A673 (cell line): ENCODE data around the gene TMEM259. TPM values are rescaled to one million over a fixed set of nuclear protein-coding genes. Genes with fewer than 3 reads are reported as not detected.

ENCODE experiments used
- BruUV-seq: library from RNA; stranded (reverse); fragments of 400-500 nt; replicated peaks from 2 replicates; lab custom pipeline; 2021; lab: Mats Ljungman, UMichigan
- CTCF ChIA-PET: fragments of 300-600 bp; sonication (Branson Sonifier 250); formaldehyde crosslinking; loops from one replicate; lab custom pipeline; 2022; ENCODE audit warnings: antibody characterized with exemption; lab: Charles Lee
- POLR2A ChIA-PET: fragments of 300-600 bp; sonication (Branson Sonifier 250); formaldehyde crosslinking; loops from one replicate; lab custom pipeline; 2022; ENCODE audit warnings: antibody characterized with exemption; ENCODE audit not compliant: low non-redundant PET; lab: Charles Lee
- DNase-seq: peaks from one replicate; pipeline ENCODE4 v3.0.0-alpha.2; 2015; ENCODE audit warnings: low spot score
- H3K27ac ChIP-seq: fragments of 200-600 bp; sonication (generic); 2 replicates; pipeline ENCODE4 v1.5.1; 2016; ENCODE audit warnings: mixed run types, low read depth, mild to moderate bottlenecking, mixed read lengths, antibody characterized with exemption, low read length; ENCODE audit not compliant: poor library complexity, severe bottlenecking
- H3K27me3 ChIP-seq: fragments of 200-600 bp; sonication (generic); replicated peaks from 2 replicates; pipeline ENCODE4 v1.6.1; 2017; ENCODE audit warnings: mixed run types, low read depth, mild to moderate bottlenecking, mixed read lengths, antibody characterized with exemption, low read length; ENCODE audit not compliant: insufficient read depth, poor library complexity
- H3K36me3 ChIP-seq: fragments of 200-600 bp; sonication (generic); 2 replicates; pipeline ENCODE4 v1.6.1; 2016; ENCODE audit warnings: mixed run types, mild to moderate bottlenecking, mixed read lengths, antibody characterized with exemption, low read length; ENCODE audit not compliant: insufficient read depth, poor library complexity, severe bottlenecking
- H3K4me1 ChIP-seq: fragments of 200-600 bp; sonication (generic); 2 replicates; pipeline ENCODE4 v1.6.1; 2017; ENCODE audit warnings: mixed run types, mild to moderate bottlenecking, mixed read lengths, antibody characterized with exemption, low read length; ENCODE audit not compliant: insufficient read depth, poor library complexity, severe bottlenecking
- H3K4me3 ChIP-seq: fragments of 200-600 bp; sonication (generic); 2 replicates; pipeline ENCODE4 v1.5.1; 2016; ENCODE audit warnings: low read depth, mixed run types, mild to moderate bottlenecking, mixed read lengths, low read length; ENCODE audit not compliant: poor library complexity, severe bottlenecking
- H3K9me3 ChIP-seq: fragments of 200-600 bp; sonication (generic); 2 replicates; pipeline ENCODE4 v1.6.1; 2016; ENCODE audit warnings: mixed run types, low read depth, mild to moderate bottlenecking, mixed read lengths, antibody characterized with exemption, low read length; ENCODE audit not compliant: poor library complexity, severe bottlenecking
- EZH2 ChIP-seq: fragments of 200-600 bp; sonication (generic); IDR thresholded peaks from 2 replicates; pipeline ENCODE4 v1.6.1; 2017; ENCODE audit warnings: borderline replicate concordance, low read depth, mild to moderate bottlenecking, mixed read lengths, antibody characterized with exemption, low read length; ENCODE audit not compliant: poor library complexity, severe bottlenecking
- intact Hi-C: fragments of 100-400 bp; cut with micrococcal nuclease; formaldehyde crosslinking; loops from one replicate; pipeline ENCODE4 v1.10.0; 2022; ENCODE audit not compliant: unreplicated experiment
- total RNA-seq: library from RNA; stranded (reverse); gene quantifications from 2 replicates; pipeline ENCODE4 v1.2.3, GENCODE V29; 2021
- TF ChIP-seq, protein P1 (sequence below): fragments of 300-800, 200-600 bp; sonication (generic); conservative IDR thresholded peaks from 2 replicates; pipeline ENCODE4 v1.5.1; 2017; ENCODE audit warnings: low read depth, mild to moderate bottlenecking, antibody characterized with exemption, low read length, moderate library complexity, mixed read lengths

The TMEM259 gene
- total RNA-seq, 1 experiment from 2014 or later = 151 TPM

GRCh38 chr19:966485-967088, 54.3 kb downstream of the TMEM259 start:
- DNase-seq = no peak
- BruUV-seq = no TSS peak
- no peak overlapping the region for H3K27ac ChIP-seq
- no peak overlapping the region for H3K4me3 ChIP-seq
- peaks cover 32% of the 10 kb centered on the region for H3K36me3 ChIP-seq
- no peaks in the 10 kb centered on the region for H3K27me3 ChIP-seq
- ChIA-PET POLR2A (no interaction called here), CTCF (no interaction called here)
- peaks cover 8% of the 10 kb centered on the region for H3K9me3 ChIP-seq
- H3K4me1 ChIP-seq = no peaks in the 10 kb centered on the region
- no peak for TF ChIP-seq EZH2
- TF ChIP-seq, protein P1, sequence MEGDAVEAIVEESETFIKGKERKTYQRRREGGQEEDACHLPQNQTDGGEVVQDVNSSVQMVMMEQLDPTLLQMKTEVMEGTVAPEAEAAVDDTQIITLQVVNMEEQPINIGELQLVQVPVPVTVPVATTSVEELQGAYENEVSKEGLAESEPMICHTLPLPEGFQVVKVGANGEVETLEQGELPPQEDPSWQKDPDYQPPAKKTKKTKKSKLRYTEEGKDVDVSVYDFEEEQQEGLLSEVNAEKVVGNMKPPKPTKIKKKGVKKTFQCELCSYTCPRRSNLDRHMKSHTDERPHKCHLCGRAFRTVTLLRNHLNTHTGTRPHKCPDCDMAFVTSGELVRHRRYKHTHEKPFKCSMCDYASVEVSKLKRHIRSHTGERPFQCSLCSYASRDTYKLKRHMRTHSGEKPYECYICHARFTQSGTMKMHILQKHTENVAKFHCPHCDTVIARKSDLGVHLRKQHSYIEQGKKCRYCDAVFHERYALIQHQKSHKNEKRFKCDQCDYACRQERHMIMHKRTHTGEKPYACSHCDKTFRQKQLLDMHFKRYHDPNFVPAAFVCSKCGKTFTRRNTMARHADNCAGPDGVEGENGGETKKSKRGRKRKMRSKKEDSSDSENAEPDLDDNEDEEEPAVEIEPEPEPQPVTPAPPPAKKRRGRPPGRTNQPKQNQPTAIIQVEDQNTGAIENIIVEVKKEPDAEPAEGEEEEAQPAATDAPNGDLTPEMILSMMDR = no peak
- intact Hi-C loops = no loop called here

DNA sequence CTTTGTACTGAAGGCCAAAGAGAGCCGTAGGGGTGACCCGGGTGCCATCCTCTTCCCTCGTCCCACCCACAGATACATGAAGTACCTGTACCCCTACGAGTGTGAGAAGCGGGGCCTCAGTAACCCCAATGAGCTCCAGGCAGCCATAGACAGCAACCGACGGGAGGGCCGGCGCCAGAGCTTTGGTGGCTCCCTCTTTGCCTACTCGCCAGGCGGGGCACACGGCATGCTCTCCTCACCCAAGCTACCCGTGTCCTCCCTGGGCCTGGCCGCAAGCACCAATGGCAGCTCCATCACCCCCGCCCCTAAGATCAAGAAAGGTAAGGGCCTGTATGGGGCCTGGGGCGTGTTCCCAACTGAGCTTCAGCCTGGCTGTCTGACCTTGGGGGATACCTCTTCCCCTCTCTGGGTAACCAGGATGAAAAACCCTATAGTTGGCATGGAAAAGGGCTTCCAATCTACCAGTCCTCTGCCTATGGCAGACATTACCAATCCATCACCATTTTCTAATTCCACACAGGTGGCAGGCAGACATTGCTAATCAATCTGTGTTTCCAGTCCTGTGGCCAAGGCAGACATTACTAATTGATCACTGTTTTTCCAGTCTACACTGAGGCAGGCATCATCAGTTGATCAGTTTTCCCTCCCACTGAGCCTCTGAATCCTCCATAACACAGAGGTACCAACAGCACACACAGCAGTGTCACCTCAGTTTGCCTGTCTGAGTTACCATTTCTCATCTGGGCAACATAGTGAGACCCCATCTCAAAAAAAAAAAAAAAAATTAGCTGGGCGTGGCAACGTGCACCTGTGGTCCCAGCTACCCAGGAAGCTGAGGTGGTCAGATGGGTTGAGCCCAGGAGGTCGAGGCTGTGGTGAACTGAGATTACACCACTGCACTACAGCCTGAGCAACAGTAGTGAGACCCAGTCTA, 55.9 kb downstream of the TMEM259 start:
- H3K4me3 ChIP-seq = no peak overlapping the region
- DNase-seq = peak; percentile 45
- TF ChIP-seq EZH2 = no peak
- TF ChIP-seq, protein P1 = no peak
- no TSS peak for BruUV-seq
- H3K9me3 ChIP-seq = no peaks in the 10 kb centered on the region
- intact Hi-C loops = no loop called here
- H3K27ac ChIP-seq = no peak overlapping the region
- CTCF ChIA-PET = no interaction called here
- POLR2A ChIA-PET = no interaction called here
- no peaks in the 10 kb centered on the region for H3K27me3 ChIP-seq
- peaks cover 19% of the 10 kb centered on the region for H3K36me3 ChIP-seq
- no peaks in the 10 kb centered on the region for H3K4me1 ChIP-seq

- Histone ChIP-seq H3K4me1 (no peaks in the 10 kb centered on the region), H3K27ac (no peak overlapping the region), H3K9me3 (no peaks in the 10 kb centered on the region), H3K4me3 (no peak overlapping the region), H3K36me3 (peaks cover 16% of the 10 kb centered on the region), H3K27me3 (no peaks in the 10 kb centered on the region)
- BruUV-seq = no TSS peak
- intact Hi-C loops = no loop called here
- no peak for DNase-seq
- no peak for TF ChIP-seq EZH2
- TF ChIP-seq, protein P1 = no peak
- ChIA-PET POLR2A (no interaction called here), CTCF (no interaction called here)
Observed at GRCh38 chr19:964116-964520, 56.8 kb downstream of the TMEM259 start.
